ENCODE data around the gene C10orf120. TPM values are rescaled to one million over a fixed set of nuclear protein-coding genes. Genes with fewer than 3 reads are reported as not detected.

Gene C10orf120
- total and polyA plus RNA-seq, 7 experiments from 2014 or later = not detected

- Histone ChIP-seq H3K4me3 (ENCODE audit: low read length) (no peak overlapping the region), H3K9me3 (ENCODE audit: control insufficient read depth in 2 of 3, low read length in 3 of 3) (no peaks in the 10 kb centered on the region), H3K4me1 (ENCODE audit: control insufficient read depth in 2 of 2, insufficient read depth in 2 of 2, low read length in 2 of 2) (peaks cover 0 to 5% of the 10 kb centered on the region in 2 donors), H3K27ac (ENCODE audit: low read depth, low read length) (no peak overlapping the region), H3K27me3 (ENCODE audit: control insufficient read depth in 2 of 2, insufficient read depth in 2 of 2, low read length in 2 of 2) (peaks cover 0 to 4% of the 10 kb centered on the region in 2 donors), H3K36me3 (ENCODE audit: control insufficient read depth in 2 of 3, insufficient read depth in 3 of 3, low read length in 3 of 3) (no peaks in the 10 kb centered on the region)
- no peaks in the 10 kb centered on the region for H3K36me3 Mint-ChIP-seq
- POLR2A ChIA-PET = no interaction called here
- peaks cover 8 to 22% (median 12%) of the 10 kb centered on the region in 5 donors for H3K27me3 Mint-ChIP-seq
- H3K4me3 Mint-ChIP-seq = no peak overlapping the region
- H3K9me3 Mint-ChIP-seq = peaks cover 0 to 1% (median 0%) of the 10 kb centered on the region in 11 donors
- DNase-seq = no peak
- no peak for ATAC-seq
- no peak overlapping the region for H3K27ac Mint-ChIP-seq
- H3K4me1 Mint-ChIP-seq = peaks cover 0 to 8% (median 0%) of the 10 kb centered on the region in 7 donors
- CTCF ChIA-PET = interaction anchor here (0.7 kb wide), 1 partner anchor 563 kb away, joined by 4 read pairs; no protein-coding TSS in a partner anchor
- intact Hi-C loops (cut with micrococcal nuclease) = loop anchor here (10.0 kb wide), 2 partner anchors 413 to 1763 kb away; no protein-coding TSS in a partner anchor
These were observed 7.9 kb upstream of the C10orf120 start for GRCh38 chr10:122707535-122707934.

GRCh38 chr10:122706947-122707346, 7.3 kb upstream of the C10orf120 start:
- peaks cover 0 to 5% of the 10 kb centered on the region in 2 donors for H3K4me1 ChIP-seq (ENCODE audit: control insufficient read depth in 2 of 2, insufficient read depth in 2 of 2, low read length in 2 of 2)
- intact Hi-C loops (cut with micrococcal nuclease) = loop anchor here (10.0 kb wide), 2 partner anchors 412 to 1762 kb away; no protein-coding TSS in a partner anchor
- peaks cover 0 to 4% of the 10 kb centered on the region in 2 donors for H3K27me3 ChIP-seq (ENCODE audit: control insufficient read depth in 2 of 2, insufficient read depth in 2 of 2, low read length in 2 of 2)
- Mint-ChIP-seq H3K9me3 (peaks cover 0 to 1% (median 0%) of the 10 kb centered on the region in 11 donors), H3K27me3 (peaks cover 8 to 22% (median 12%) of the 10 kb centered on the region in 5 donors), H3K4me1 (peaks cover 0 to 8% (median 0%) of the 10 kb centered on the region in 7 donors), H3K4me3 (no peak overlapping the region), H3K27ac (no peak overlapping the region), H3K36me3 (no peaks in the 10 kb centered on the region)
- POLR2A ChIA-PET = no interaction called here
- DNase-seq = no peak
- CTCF ChIA-PET = interaction anchor here (0.7 kb wide), 1 partner anchor 562 kb away, joined by 4 read pairs; no protein-coding TSS in a partner anchor
- no peak overlapping the region for H3K4me3 ChIP-seq (ENCODE audit: low read length)
- H3K9me3 ChIP-seq (ENCODE audit: control insufficient read depth in 2 of 3, low read length in 3 of 3) = no peaks in the 10 kb centered on the region
- no peak for ATAC-seq
- H3K27ac ChIP-seq (ENCODE audit: low read depth, low read length) = no peak overlapping the region
- no peaks in the 10 kb centered on the region for H3K36me3 ChIP-seq (ENCODE audit: control insufficient read depth in 2 of 3, insufficient read depth in 3 of 3, low read length in 3 of 3)

- ATAC-seq = no peak
- peaks cover 0 to 8% (median 0%) of the 10 kb centered on the region in 7 donors for H3K4me1 Mint-ChIP-seq
- Histone ChIP-seq H3K4me1 (ENCODE audit: control insufficient read depth in 2 of 2, insufficient read depth in 2 of 2, low read length in 2 of 2) (peaks cover 0 to 5% of the 10 kb centered on the region in 2 donors), H3K36me3 (ENCODE audit: control insufficient read depth in 2 of 3, insufficient read depth in 3 of 3, low read length in 3 of 3) (no peaks in the 10 kb centered on the region), H3K4me3 (ENCODE audit: low read length) (no peak overlapping the region), H3K27me3 (ENCODE audit: control insufficient read depth in 2 of 2, insufficient read depth in 2 of 2, low read length in 2 of 2) (peaks cover 0 to 4% of the 10 kb centered on the region in 2 donors), H3K27ac (ENCODE audit: low read depth, low read length) (no peak overlapping the region), H3K9me3 (ENCODE audit: control insufficient read depth in 2 of 3, low read length in 3 of 3) (no peaks in the 10 kb centered on the region)
- peaks cover 0 to 1% (median 0%) of the 10 kb centered on the region in 11 donors for H3K9me3 Mint-ChIP-seq
- no peak for DNase-seq
- POLR2A ChIA-PET = no interaction called here
- CTCF ChIA-PET = no interaction called here
- H3K4me3 Mint-ChIP-seq = no peak overlapping the region
- peaks cover 8 to 22% (median 12%) of the 10 kb centered on the region in 5 donors for H3K27me3 Mint-ChIP-seq
- H3K36me3 Mint-ChIP-seq = no peaks in the 10 kb centered on the region
- intact Hi-C loops (cut with micrococcal nuclease) = loop anchor here (10.0 kb wide), 2 partner anchors 412 to 1762 kb away; no protein-coding TSS in a partner anchor
- H3K27ac Mint-ChIP-seq = no peak overlapping the region
These were observed 6.8 kb upstream of the C10orf120 start for GRCh38 chr10:122706467-122706866.

- no peaks in the 10 kb centered on the region for H3K36me3 Mint-ChIP-seq
- POLR2A ChIA-PET = no interaction called here
- Histone ChIP-seq H3K4me3 (ENCODE audit: low read length) (no peak overlapping the region), H3K4me1 (ENCODE audit: control insufficient read depth in 2 of 2, insufficient read depth in 2 of 2, low read length in 2 of 2) (peaks cover 0 to 5% of the 10 kb centered on the region in 2 donors), H3K9me3 (ENCODE audit: control insufficient read depth in 2 of 3, low read length in 3 of 3) (no peaks in the 10 kb centered on the region), H3K27ac (ENCODE audit: low read depth, low read length) (no peak overlapping the region), H3K27me3 (ENCODE audit: control insufficient read depth in 2 of 2, insufficient read depth in 2 of 2, low read length in 2 of 2) (no peaks in the 10 kb centered on the region), H3K36me3 (ENCODE audit: control insufficient read depth in 2 of 3, insufficient read depth in 3 of 3, low read length in 3 of 3) (no peaks in the 10 kb centered on the region)
- H3K27ac Mint-ChIP-seq = no peak overlapping the region
- CTCF ChIA-PET = interaction anchor here (0.6 to 2.5 kb wide), 3 partner anchors 9 to 405 kb away, joined by 3 to 12 read pairs (median 5); no protein-coding TSS in a partner anchor
- H3K4me3 Mint-ChIP-seq = no peak overlapping the region
- peaks cover 0 to 8% (median 0%) of the 10 kb centered on the region in 7 donors for H3K4me1 Mint-ChIP-seq
- peaks cover 0 to 20% (median 5%) of the 10 kb centered on the region in 5 donors for H3K27me3 Mint-ChIP-seq
- DNase-seq (peak; percentile 2 to 47 (median 33)), ATAC-seq (peak; percentile 57)
- H3K9me3 Mint-ChIP-seq = peaks cover 0 to 2% (median 0%) of the 10 kb centered on the region in 11 donors
- intact Hi-C loops (cut with micrococcal nuclease) = loop anchor here (1.0 to 10.0 kb wide), 10 partner anchors 55 to 1759 kb away; no protein-coding TSS in a partner anchor
These were observed 4.1 kb upstream of the C10orf120 start for GRCh38 chr10:122703483-122704448.

DNA sequence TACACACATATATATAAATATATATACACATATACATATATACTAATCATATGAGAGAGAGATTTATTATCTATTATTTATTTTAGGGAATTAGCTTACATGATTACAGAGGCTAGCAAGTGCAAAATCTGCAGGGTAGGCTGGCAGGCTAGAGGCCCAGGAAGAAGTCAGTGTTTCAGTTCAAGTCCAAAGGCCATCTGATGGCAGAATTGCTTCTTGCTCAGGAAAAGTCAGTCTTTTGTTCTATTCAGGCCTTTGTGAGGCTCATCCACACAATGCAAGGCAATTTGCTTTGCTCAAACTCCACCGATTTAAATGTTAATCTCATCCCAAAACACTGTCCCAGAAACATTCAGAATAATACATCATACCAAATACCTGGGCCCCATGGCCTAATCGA, 2.6 kb upstream of the C10orf120 start:
- Histone ChIP-seq H3K27ac (ENCODE audit: low read depth, low read length) (no peak overlapping the region), H3K4me1 (ENCODE audit: control insufficient read depth in 2 of 2, insufficient read depth in 2 of 2, low read length in 2 of 2) (no peaks in the 10 kb centered on the region), H3K27me3 (ENCODE audit: control insufficient read depth in 2 of 2, insufficient read depth in 2 of 2, low read length in 2 of 2) (no peaks in the 10 kb centered on the region), H3K4me3 (ENCODE audit: low read length) (no peak overlapping the region), H3K9me3 (ENCODE audit: control insufficient read depth in 2 of 3, low read length in 3 of 3) (no peaks in the 10 kb centered on the region), H3K36me3 (ENCODE audit: control insufficient read depth in 2 of 3, insufficient read depth in 3 of 3, low read length in 3 of 3) (no peaks in the 10 kb centered on the region)
- POLR2A ChIA-PET = no interaction called here
- DNase-seq (no peak), ATAC-seq (no peak)
- H3K4me3 Mint-ChIP-seq = no peak overlapping the region
- peaks cover 0 to 2% (median 0%) of the 10 kb centered on the region in 11 donors for H3K9me3 Mint-ChIP-seq
- intact Hi-C loops (cut with micrococcal nuclease) = loop anchor here (2.0 to 10.0 kb wide), 6 partner anchors 190 to 1757 kb away; no protein-coding TSS in a partner anchor
- no peaks in the 10 kb centered on the region for H3K36me3 Mint-ChIP-seq
- no peak overlapping the region for H3K27ac Mint-ChIP-seq
- no peaks in the 10 kb centered on the region for H3K4me1 Mint-ChIP-seq
- H3K27me3 Mint-ChIP-seq = peaks cover 0 to 15% (median 0%) of the 10 kb centered on the region in 5 donors
- CTCF ChIA-PET = interaction anchor here (1.2 kb wide), 1 partner anchor 11 kb away, joined by 3 read pairs; no protein-coding TSS in a partner anchor

DNA sequence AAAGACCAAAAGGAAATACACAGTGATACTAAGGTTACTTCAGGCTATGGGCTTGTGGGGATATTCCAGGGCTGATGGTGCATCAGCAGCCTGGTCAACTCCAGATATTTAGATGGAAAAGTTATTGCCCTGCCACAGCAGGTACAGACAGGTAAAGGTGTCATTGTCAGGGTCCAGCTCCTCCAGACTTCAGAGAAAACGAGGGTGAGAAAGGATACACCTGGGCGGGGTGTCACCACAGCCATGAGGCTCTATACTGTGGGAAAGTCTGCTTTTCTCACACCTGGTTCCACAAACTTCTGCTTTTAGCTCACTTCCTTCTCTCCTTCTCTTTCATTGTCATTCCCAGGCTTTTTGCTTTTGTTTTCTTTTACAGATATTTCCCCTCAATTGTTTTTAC, 2.0 kb upstream of the C10orf120 start:
- CTCF ChIA-PET = interaction anchor here (1.2 kb wide), 1 partner anchor 10 kb away, joined by 3 read pairs; no protein-coding TSS in a partner anchor

More for the DNA sequence above, 2.0 kb upstream of the C10orf120 start:
- no peak overlapping the region for H3K27ac ChIP-seq (ENCODE audit: low read depth, low read length)
- Mint-ChIP-seq H3K4me3 (no peak overlapping the region), H3K27ac (no peak overlapping the region), H3K9me3 (peaks cover 0 to 2% (median 0%) of the 10 kb centered on the region in 11 donors), H3K4me1 (peaks cover 0 to under 1% (median 0%) of the 10 kb centered on the region in 7 donors), H3K36me3 (no peaks in the 10 kb centered on the region), H3K27me3 (peaks cover 0 to 15% (median 0%) of the 10 kb centered on the region in 5 donors)
- no peaks in the 10 kb centered on the region for H3K4me1 ChIP-seq (ENCODE audit: control insufficient read depth in 2 of 2, insufficient read depth in 2 of 2, low read length in 2 of 2)
- no peak for ATAC-seq
- no peaks in the 10 kb centered on the region for H3K27me3 ChIP-seq (ENCODE audit: control insufficient read depth in 2 of 2, insufficient read depth in 2 of 2, low read length in 2 of 2)
- H3K4me3 ChIP-seq (ENCODE audit: low read length) = no peak overlapping the region
- no peaks in the 10 kb centered on the region for H3K9me3 ChIP-seq (ENCODE audit: control insufficient read depth in 2 of 3, low read length in 3 of 3)
- DNase-seq = no peak
- intact Hi-C loops (cut with micrococcal nuclease) = loop anchor here (2.0 to 10.0 kb wide), 6 partner anchors 189 to 1757 kb away; no protein-coding TSS in a partner anchor
- H3K36me3 ChIP-seq (ENCODE audit: control insufficient read depth in 2 of 3, insufficient read depth in 3 of 3, low read length in 3 of 3) = no peaks in the 10 kb centered on the region
- POLR2A ChIA-PET = no interaction called here

Measured in naive thymus-derived CD4-positive, alpha-beta T cell (primary cell).